Mesenchymal stem cell (in vitro differentiated cells and primary cell): ENCODE measurements around the gene ATP13A5.

Experiments used
- DNase-seq: peaks from one replicate; pipeline ENCODE4 v3.0.0-alpha.2; 2013
- H2AFZ ChIP-seq: one replicate; pipeline ENCODE4 v1.6.1; 2013; ENCODE audit warnings: low read depth, mild to moderate bottlenecking, control low read depth, inconsistent platforms, low read length, moderate library complexity
- H2AK5ac ChIP-seq: 2 replicates; pipeline ENCODE4 v1.6.1; 2013; ENCODE audit warnings: low read length, moderate library complexity, mild to moderate bottlenecking, inconsistent platforms; ENCODE audit not compliant: severe bottlenecking
- H2BK120ac ChIP-seq: one replicate; pipeline ENCODE4 v1.6.1; 2013; ENCODE audit warnings: low read depth, mild to moderate bottlenecking, inconsistent platforms, low read length, moderate library complexity
- H2BK12ac ChIP-seq, 2 experiments: one replicate each; pipeline ENCODE4 v1.6.1; 2013; ENCODE audit warnings: inconsistent platforms in 2 of 2, low read length in 2 of 2, mild to moderate bottlenecking in 2 of 2, moderate library complexity in 2 of 2, control low read depth in 1 of 2
- H2BK15ac ChIP-seq: one replicate; pipeline ENCODE4 v1.6.1; 2013; ENCODE audit warnings: mild to moderate bottlenecking, low read depth, inconsistent platforms; ENCODE audit not compliant: poor library complexity, severe bottlenecking
- H2BK5ac ChIP-seq: 2 replicates; pipeline ENCODE4 v1.6.1; 2013; ENCODE audit warnings: low read depth, mild to moderate bottlenecking, low read length, control low read depth, inconsistent platforms; ENCODE audit not compliant: poor library complexity, severe bottlenecking
- H3K14ac ChIP-seq, 2 experiments: one replicate each; pipeline ENCODE4 v1.6.1; 2013; ENCODE audit warnings: inconsistent platforms in 2 of 2, low read length in 2 of 2, control low read depth in 1 of 2, mild to moderate bottlenecking in 1 of 2, moderate library complexity in 1 of 2
- H3K18ac ChIP-seq, 2 experiments: one replicate each; pipeline ENCODE4 v1.6.1; 2013; ENCODE audit warnings: inconsistent platforms in 2 of 2, low read length in 2 of 2, control low read depth in 1 of 2, low read depth in 1 of 2, mild to moderate bottlenecking in 1 of 2
- H3K23ac ChIP-seq, 2 experiments: one replicate each; pipeline ENCODE4 v1.6.1; 2013; ENCODE audit warnings: inconsistent platforms in 2 of 2, low read length in 2 of 2, mild to moderate bottlenecking in 2 of 2, moderate library complexity in 2 of 2, control low read depth in 1 of 2
- H3K27ac ChIP-seq: 2 replicates; pipeline ENCODE4 v1.5.1; 2013; ENCODE audit warnings: mild to moderate bottlenecking, moderate library complexity, low read length, control low read depth, inconsistent platforms; ENCODE audit not compliant: poor library complexity, severe bottlenecking
- H3K27me3 ChIP-seq, 2 experiments: 2 replicates each; pipeline versions ENCODE4 v1.6.1 to v1.7.0; 2013; ENCODE audit warnings: low read length in 2 of 2, mild to moderate bottlenecking in 2 of 2, moderate library complexity in 2 of 2, control low read depth in 1 of 2, inconsistent platforms in 1 of 2; ENCODE audit not compliant: control insufficient read depth in 1 of 2, insufficient read depth in 1 of 2
- H3K36me3 ChIP-seq, 2 experiments: 2 replicates each; pipeline versions ENCODE4 v1.6.1 to v1.7.0; 2013; ENCODE audit warnings: low read length in 2 of 2, control low read depth in 1 of 2, inconsistent platforms in 1 of 2, low read depth in 1 of 2, mild to moderate bottlenecking in 1 of 2; ENCODE audit not compliant: insufficient read depth in 2 of 2, control insufficient read depth in 1 of 2
- H3K4ac ChIP-seq, 2 experiments: one replicate each; pipeline ENCODE4 v1.6.1; 2013; ENCODE audit warnings: inconsistent platforms in 2 of 2, low read length in 2 of 2, mild to moderate bottlenecking in 2 of 2, moderate library complexity in 2 of 2, control low read depth in 1 of 2, low read depth in 1 of 2
- H3K4me1 ChIP-seq: 2 replicates; pipeline ENCODE4 v1.6.1; 2013; ENCODE audit warnings: low read depth, low read length, control low read depth; ENCODE audit not compliant: control insufficient read depth, insufficient read depth
- H3K4me2 ChIP-seq: 2 replicates; pipeline ENCODE4 v1.6.1; 2013; ENCODE audit warnings: low read length, mild to moderate bottlenecking, inconsistent platforms; ENCODE audit not compliant: poor library complexity, severe bottlenecking
- H3K4me3 ChIP-seq, 2 experiments: 2 replicates each; pipeline versions ENCODE4 v1.5.1 to v1.7.0; 2013; ENCODE audit warnings: low read length in 2 of 2, mild to moderate bottlenecking in 2 of 2, control low read depth in 1 of 2, low read depth in 1 of 2; ENCODE audit not compliant: insufficient read depth in 1 of 2
- H3K79me1 ChIP-seq: replicated peaks from 2 replicates; pipeline ENCODE4 v1.6.1; 2013; ENCODE audit warnings: mild to moderate bottlenecking, control low read depth, low read length, inconsistent platforms; ENCODE audit not compliant: poor library complexity, severe bottlenecking
- H3K9ac ChIP-seq: 2 replicates; pipeline ENCODE4 v1.7.0; 2013; ENCODE audit warnings: mild to moderate bottlenecking, low read length, moderate library complexity
- H3K9me3 ChIP-seq: 2 replicates; pipeline ENCODE4 v1.7.0; 2013; ENCODE audit warnings: mild to moderate bottlenecking, low read length; ENCODE audit not compliant: control insufficient read depth
- H4K8ac ChIP-seq: one replicate; pipeline ENCODE4 v1.6.1; 2013; ENCODE audit warnings: inconsistent platforms, mild to moderate bottlenecking, low read length, moderate library complexity
- H4K91ac ChIP-seq: one replicate; pipeline ENCODE4 v1.6.1; 2013; ENCODE audit warnings: mild to moderate bottlenecking, low read length, inconsistent platforms
- WGBS: methylation state at CpG from one replicate; pipeline ENCODE4 v1.1.7; 2013; ENCODE audit warnings: mixed read lengths; 5-methylcytosine and 5-hydroxymethylcytosine counted together

The ATP13A5 gene

DNA sequence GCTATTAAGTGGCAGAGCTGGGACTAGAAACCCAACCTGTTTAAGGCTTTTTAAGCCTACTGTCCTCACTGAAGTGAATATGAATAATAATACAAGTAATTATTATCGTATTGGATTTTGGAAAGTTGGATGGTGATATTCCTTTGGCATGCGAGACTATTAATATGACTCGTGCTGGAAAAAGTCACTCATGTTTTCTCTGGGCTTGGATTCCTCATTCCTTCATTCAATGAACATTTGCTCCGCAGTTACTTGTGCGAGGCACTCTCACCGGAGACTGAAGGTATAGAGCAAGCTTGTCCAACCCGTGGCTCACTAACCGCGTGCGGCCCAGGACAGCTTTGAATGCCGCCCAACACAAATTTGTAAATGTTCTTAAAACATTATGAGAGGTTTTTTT, 136.8 kb downstream of the ATP13A5 start:
- Histone ChIP-seq H3K4me3 (peak overlapping the region in 1 of 2 experiments; percentile 76), H3K9ac (peak overlapping the region; percentile 76), H3K4me2 (peak overlapping the region; percentile 94), H2BK15ac (no peak overlapping the region), H2AFZ (no peak overlapping the region), H4K8ac (no peak overlapping the region), H3K9me3 (peaks cover 2% of the 10 kb centered on the region), H2BK12ac (no peak overlapping the region), H3K14ac (no peak overlapping the region), H3K23ac (no peak overlapping the region), H3K18ac (no peak overlapping the region), H2BK5ac (no peak overlapping the region), H3K79me1 (no peaks in the 10 kb centered on the region), H3K4ac (no peak overlapping the region), H3K4me1 (peaks cover 10% of the 10 kb centered on the region), H2AK5ac (no peak overlapping the region), H3K36me3 (no peaks in the 10 kb centered on the region), H2BK120ac (no peak overlapping the region), H3K27me3 (peaks cover 16 to 19% of the 10 kb centered on the region in 2 experiments), H4K91ac (no peak overlapping the region), H3K27ac (no peak overlapping the region)
- no peak for DNase-seq
- 85% methylated on average over 11 of the region's 11 CpGs for WGBS

DNA sequence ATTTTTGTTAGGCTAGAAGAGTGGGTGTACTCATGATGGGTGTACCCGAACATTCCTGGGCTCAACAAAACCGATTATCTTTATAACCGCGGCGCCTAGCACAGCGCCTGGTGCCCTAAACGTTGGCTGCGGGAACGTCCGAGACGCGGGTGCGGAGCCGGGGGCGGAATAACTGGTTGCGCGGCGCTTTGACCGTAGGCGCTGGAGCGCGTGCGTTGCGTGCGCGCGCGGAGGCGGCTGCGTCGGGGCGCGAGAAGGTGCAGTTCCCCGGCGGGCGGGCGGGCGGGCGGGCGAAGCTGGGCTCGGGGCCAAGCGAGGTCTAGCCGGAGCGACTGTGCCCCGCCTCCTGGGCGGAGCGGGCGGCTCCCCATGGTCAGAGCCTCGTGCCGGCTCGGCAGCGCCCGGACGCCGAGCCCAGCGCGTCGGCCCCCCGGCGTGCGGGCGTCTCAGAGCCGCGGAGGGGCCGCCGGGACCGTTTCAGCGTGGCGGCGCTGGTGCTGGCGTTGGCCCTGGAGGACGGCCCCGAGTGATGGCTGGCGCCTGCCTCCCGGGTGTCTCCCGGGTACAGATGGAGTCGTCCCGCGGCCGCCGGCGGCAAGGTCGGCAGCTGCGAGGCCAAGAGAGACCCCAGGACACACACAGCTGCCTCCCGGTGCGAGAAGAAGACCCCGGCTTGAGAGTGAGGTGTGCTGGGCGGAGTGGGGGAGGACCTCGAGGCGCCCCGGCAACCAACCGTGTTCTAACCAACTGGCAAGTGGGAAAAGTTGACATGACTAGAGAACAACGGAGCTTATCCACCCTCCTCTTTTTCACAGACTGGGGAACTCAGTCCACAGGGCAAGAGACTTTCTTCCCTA, 137.5 kb downstream of the ATP13A5 start, which contains the start of gene PLAAT1:
Gene PLAAT1, plus strand, starts transcription at position 373 of the 857 bp plus-strand sequence. CDS start 14,429 bp downstream, outside the sequence.
- H2AK5ac ChIP-seq, result no peak within 1 kb of the TSS
- peak; percentile 63 for DNase-seq
- no peaks in the 10 kb centered on the region for H3K79me1 ChIP-seq
- H3K9me3 ChIP-seq, result no peaks in the 10 kb centered on the region
- no peak within 1 kb of the TSS for H3K4ac ChIP-seq
- H2BK12ac ChIP-seq, result peak within 1 kb of the TSS in 1 of 2 experiments; percentile 94
- peak within 1 kb of the TSS in 1 of 2 experiments; percentile 89 for H3K23ac ChIP-seq
- H2BK120ac ChIP-seq, result no peak within 1 kb of the TSS
- H3K9ac ChIP-seq, result peak within 1 kb of the TSS; percentile 76
- no peak within 1 kb of the TSS for H2BK5ac ChIP-seq
- peak within 1 kb of the TSS in 1 of 2 experiments; percentile 73 for H3K18ac ChIP-seq
- peak within 1 kb of the TSS; percentile 79 for H4K8ac ChIP-seq
- peaks cover 10% of the 10 kb centered on the region for H3K4me1 ChIP-seq
- H3K4me2 ChIP-seq, result peak within 1 kb of the TSS; percentile 94
- H3K14ac ChIP-seq, result peak within 1 kb of the TSS in 1 of 2 experiments; percentile 71
- H2BK15ac ChIP-seq, result no peak within 1 kb of the TSS
- under 1% methylated on average over 62 of the region's 93 CpGs for WGBS
- H3K36me3 ChIP-seq, result no peaks in the 10 kb centered on the region
- peaks cover 16 to 19% of the 10 kb centered on the region in 2 experiments for H3K27me3 ChIP-seq
- H3K27ac ChIP-seq, result no peak within 1 kb of the TSS
- peak within 1 kb of the TSS; percentile 58 to 78 for H3K4me3 ChIP-seq
- peak within 1 kb of the TSS; percentile 86 for H2AFZ ChIP-seq
- H4K91ac ChIP-seq, result no peak within 1 kb of the TSS

DNA sequence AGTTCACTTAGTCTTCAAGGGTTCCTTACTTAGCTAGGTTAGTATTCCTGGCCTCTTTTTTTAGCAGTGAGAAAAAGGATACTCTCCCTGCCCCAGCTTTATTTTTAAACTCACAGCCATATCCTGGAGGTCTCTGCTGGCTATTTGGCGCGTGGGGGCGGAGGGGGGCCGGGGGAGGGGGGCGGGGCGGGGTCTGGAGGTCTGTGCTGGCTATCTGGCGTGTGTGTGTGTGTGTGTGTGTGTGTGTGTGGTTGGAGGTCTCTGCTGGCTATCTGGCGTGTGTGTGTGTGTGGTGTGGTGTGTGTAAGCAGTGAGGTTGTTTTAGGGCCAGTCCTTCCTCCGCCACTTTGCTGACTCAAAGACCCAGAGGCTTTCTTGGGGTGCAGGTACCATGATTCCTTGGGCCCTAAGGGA, 138.1 kb downstream of the ATP13A5 start:
- Histone ChIP-seq H3K23ac (no peak overlapping the region), H2BK120ac (no peak overlapping the region), H4K8ac (peak overlapping the region; percentile 79), H3K36me3 (no peaks in the 10 kb centered on the region), H3K4ac (no peak overlapping the region), H2BK15ac (no peak overlapping the region), H2BK5ac (no peak overlapping the region), H4K91ac (no peak overlapping the region), H3K4me3 (peak overlapping the region; percentile 58 to 78), H3K79me1 (no peaks in the 10 kb centered on the region), H3K14ac (peak overlapping the region in 1 of 2 experiments; percentile 71), H2AK5ac (no peak overlapping the region), H3K9me3 (no peaks in the 10 kb centered on the region), H3K18ac (no peak overlapping the region), H2AFZ (peak overlapping the region; percentile 86), H3K27me3 (peaks cover 16 to 19% of the 10 kb centered on the region in 2 experiments), H3K9ac (peak overlapping the region; percentile 73), H3K27ac (no peak overlapping the region), H3K4me2 (peak overlapping the region; percentile 94), H3K4me1 (peaks cover 10% of the 10 kb centered on the region), H2BK12ac (no peak overlapping the region)
- peak; percentile 22 for DNase-seq
- WGBS, result 0% methylated on average over 3 of the region's 9 CpGs

DNA sequence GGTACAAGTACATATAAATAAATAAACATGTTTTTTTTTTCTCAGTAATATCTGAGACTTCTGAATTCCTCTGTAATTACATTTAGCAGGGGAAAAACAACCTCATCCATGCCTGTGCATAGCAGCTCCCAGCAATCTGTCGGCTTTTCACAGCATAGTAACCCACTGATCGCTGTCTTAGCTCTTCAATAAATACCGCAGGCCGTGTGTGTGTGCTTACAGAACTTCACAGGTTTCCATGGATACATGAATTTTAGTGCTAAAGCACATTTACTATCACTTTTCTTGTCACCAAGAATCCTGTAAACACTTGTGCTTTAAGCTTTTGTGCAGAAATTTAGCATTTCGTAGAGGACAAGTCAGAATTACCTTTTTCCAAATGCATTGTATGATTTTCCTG, 141.5 kb downstream of the ATP13A5 start:
- no peak overlapping the region for H2BK5ac ChIP-seq
- no peak for DNase-seq
- H3K27me3 ChIP-seq, result peaks cover 7 to 12% of the 10 kb centered on the region in 2 experiments
- peaks cover 10% of the 10 kb centered on the region for H3K4me1 ChIP-seq
- H2AK5ac ChIP-seq, result no peak overlapping the region
- no peak overlapping the region for H4K91ac ChIP-seq
- WGBS, result 57% methylated on average over 5 of the region's 5 CpGs
- no peaks in the 10 kb centered on the region for H3K9me3 ChIP-seq
- H4K8ac ChIP-seq, result no peak overlapping the region
- no peaks in the 10 kb centered on the region for H3K36me3 ChIP-seq
- no peak overlapping the region for H3K9ac ChIP-seq
- H3K4me2 ChIP-seq, result no peak overlapping the region
- H2AFZ ChIP-seq, result no peak overlapping the region
- H3K14ac ChIP-seq, result no peak overlapping the region
- H3K4ac ChIP-seq, result no peak overlapping the region
- H3K79me1 ChIP-seq, result no peaks in the 10 kb centered on the region
- H2BK12ac ChIP-seq, result no peak overlapping the region
- no peak overlapping the region for H3K4me3 ChIP-seq
- no peak overlapping the region for H2BK15ac ChIP-seq
- H3K27ac ChIP-seq, result no peak overlapping the region
- no peak overlapping the region for H3K18ac ChIP-seq
- H3K23ac ChIP-seq, result no peak overlapping the region
- H2BK120ac ChIP-seq, result no peak overlapping the region
